GM12878 (cell line): ENCODE results near the gene SCN3B. TPM values are rescaled to one million over a fixed set of nuclear protein-coding genes. Genes with fewer than 3 reads are reported as not detected.

Source experiments
- ATAC-seq: fragments of 200-7000 bp; cut with Tn5 transposase; 3 replicates; pipeline ENCODE4 v1.9.1; 2020; ENCODE audit warnings: mild to moderate bottlenecking, moderate library complexity
- BruUV-seq: library from RNA; stranded (reverse); fragments of 400-500 nt; replicated peaks from 2 replicates; lab custom pipeline; 2021; lab: Mats Ljungman, UMichigan
- CTCF ChIA-PET: fragments of 300-600 bp; sonication (Branson Sonifier 250); formaldehyde crosslinking; extraction: SDS; loops from one replicate; lab custom pipeline; 2021; ENCODE audit warnings: inconsistent platforms; lab: Yijun Ruan, JAX
- POLR2A ChIA-PET: fragments of 350-600 bp; formaldehyde crosslinking; extraction: SDS; loops from one replicate; lab custom pipeline; 2021; ENCODE audit warnings: inconsistent platforms; lab: Charles Lee
- RAD21 ChIA-PET: fragments of 300-600 bp; sonication (Branson Sonifier 250); formaldehyde crosslinking; loops from one replicate; lab custom pipeline; 2023; ENCODE audit warnings: antibody characterized with exemption; ENCODE audit not compliant: unreplicated experiment; lab: Charles Lee
- SMC1A ChIA-PET: fragments of 300-600 bp; sonication (Branson Sonifier 250); formaldehyde crosslinking; loops from one replicate; lab custom pipeline; 2023; ENCODE audit not compliant: unreplicated experiment, uncharacterized antibody; lab: Charles Lee
- DNase-seq: peaks from one replicate; pipeline ENCODE4 v3.0.0-alpha.2; 2011; ENCODE audit warnings: low read depth, low spot score
- FAIRE-seq: peaks from 3 replicates; lab custom pipeline; 2011; peaks lifted over from hg19 to GRCh38; lab: Jason Lieb, UNC
- H2AFZ ChIP-seq: 2 replicates; pipeline ENCODE4 v1.6.0; 2011; ENCODE audit warnings: low read depth, low read length, control low read depth; ENCODE audit not compliant: control insufficient read depth
- H3K27ac ChIP-seq: 2 replicates; pipeline ENCODE4 v1.5.1; 2011; ENCODE audit warnings: control low read depth; ENCODE audit not compliant: control insufficient read depth, insufficient read depth
- H3K27me3 ChIP-seq, 2 experiments: replicated peaks in 1 of 2; 2 replicates each; pipeline versions ENCODE4 v1.6.0 to v1.6.1; 2011; ENCODE audit warnings: low read length in 1 of 2; ENCODE audit not compliant: control insufficient read depth in 2 of 2, insufficient read depth in 2 of 2
- H3K36me3 ChIP-seq, 2 experiments: 2 replicates each; pipeline ENCODE4 v1.5.1; 2011; ENCODE audit warnings: low read length in 1 of 2; ENCODE audit not compliant: control insufficient read depth in 2 of 2, insufficient read depth in 2 of 2
- H3K4me1 ChIP-seq: 2 replicates; pipeline ENCODE4 v1.6.1; 2011; ENCODE audit warnings: mild to moderate bottlenecking, low read length, moderate library complexity, mixed read lengths; ENCODE audit not compliant: control insufficient read depth, insufficient read depth
- H3K4me2 ChIP-seq: 2 replicates; pipeline ENCODE4 v1.6.0; 2011; ENCODE audit warnings: control low read depth; ENCODE audit not compliant: control insufficient read depth, insufficient read depth
- H3K4me3 ChIP-seq: fragments of 200-600 bp; sonication (generic); 2 replicates; pipeline ENCODE4 v1.5.1; 2016
- H3K79me2 ChIP-seq: 2 replicates; pipeline ENCODE4 v1.6.0; 2011; ENCODE audit warnings: low read length; ENCODE audit not compliant: control insufficient read depth, insufficient read depth
- H3K9ac ChIP-seq: 2 replicates; pipeline ENCODE4 v1.8.0; 2011; ENCODE audit warnings: low read length, control low read depth, mixed read lengths; ENCODE audit not compliant: control insufficient read depth, insufficient read depth
- H3K9me3 ChIP-seq: replicated peaks from 3 replicates; pipeline ENCODE4 v1.5.1; 2011; ENCODE audit warnings: mild to moderate bottlenecking, low read length; ENCODE audit not compliant: control insufficient read depth, insufficient read depth
- H4K20me1 ChIP-seq: 2 replicates; pipeline ENCODE4 v1.6.0; 2011; ENCODE audit not compliant: control insufficient read depth, insufficient read depth
- CHD1 ChIP-seq: IDR thresholded peaks from 2 replicates; pipeline ENCODE4 v1.6.1; 2012; ENCODE audit warnings: low read depth, low read length, improper control_type of control experiment
- HCFC1 ChIP-seq: fragments of 150-350 bp; IDR thresholded peaks from 2 replicates; pipeline ENCODE4 v1.6.1; 2014; ENCODE audit warnings: low read length
- HDAC2 ChIP-seq: fragments of 200-600 bp; sonication (generic); IDR thresholded peaks from 2 replicates; pipeline ENCODE4 v1.6.1; 2017
- IKZF1 ChIP-seq: fragments of 450-650 bp; conservative IDR thresholded peaks from 2 replicates; pipeline ENCODE4 v1.6.1; 2017; ENCODE audit warnings: antibody characterized with exemption, mild to moderate bottlenecking
- MAX ChIP-seq: IDR thresholded peaks from 2 replicates; pipeline ENCODE4 v1.6.1; 2012; ENCODE audit warnings: low read depth, low read length, improper control_type of control experiment
- NKRF ChIP-seq: fragments of 450-650 bp; conservative IDR thresholded peaks from 2 replicates; pipeline ENCODE4 v1.6.1; 2017; ENCODE audit warnings: mild to moderate bottlenecking, moderate library complexity
- PRDM15 ChIP-seq: fragments of 450-650 bp; formaldehyde crosslinking; IDR thresholded peaks from 2 replicates; pipeline ENCODE4 v1.4.0; 2020; ENCODE audit warnings: mild to moderate bottlenecking, moderate library complexity
- RB1 ChIP-seq: fragments of 450-650 bp; formaldehyde crosslinking; IDR thresholded peaks from 2 replicates; pipeline ENCODE4 v1.6.1; 2017; ENCODE audit warnings: mild to moderate bottlenecking, borderline replicate concordance
- SMARCA5 ChIP-seq: fragments of 450-650 bp; IDR thresholded peaks from 2 replicates; pipeline ENCODE4 v1.6.1; 2017; ENCODE audit warnings: mild to moderate bottlenecking
- SRF ChIP-seq, 2 experiments: IDR thresholded peaks; 2 replicates each; pipeline ENCODE4 v1.6.1; 2011; ENCODE audit warnings: low read depth in 2 of 2, low read length in 2 of 2, mild to moderate bottlenecking in 1 of 2, moderate library complexity in 1 of 2
- TBL1XR1 ChIP-seq: IDR thresholded peaks from 2 replicates; pipeline ENCODE4 v1.6.1; 2012; ENCODE audit warnings: low read depth, low read length, improper control_type of control experiment
- TCF12 ChIP-seq: IDR thresholded peaks from 2 replicates; pipeline ENCODE4 v1.6.1; 2011; ENCODE audit warnings: low read depth, mild to moderate bottlenecking, low read length
- YBX1 ChIP-seq: fragments of 450-650 bp; IDR thresholded peaks from 2 replicates; pipeline ENCODE4 v1.6.1; 2016; ENCODE audit warnings: antibody characterized with exemption
- ZBTB33 ChIP-seq: fragments of 450-650 bp; IDR thresholded peaks from 2 replicates; pipeline ENCODE4 v1.6.1; 2017; ENCODE audit warnings: mild to moderate bottlenecking
- WGBS: methylation state at CpG from one replicate; pipeline ENCODE4 v1.1.6; 2016; ENCODE audit warnings: low lambda C conversion rate; ENCODE audit not compliant: insufficient replicate concordance, insufficient coverage; ENCODE audit errors: missing lambda C conversion rate; 5-methylcytosine and 5-hydroxymethylcytosine counted together
- in situ Hi-C: fragments of 300-500 bp; cut with MboI; formaldehyde crosslinking; loops from 9 replicates; pipeline ENCODE4 v1.14.3; 2018; ENCODE audit warnings: mixed read lengths
- intact Hi-C: fragments of 100-400 bp; cut with micrococcal nuclease; formaldehyde crosslinking; loops from one replicate; pipeline ENCODE4 v1.14.2; 2022; ENCODE audit not compliant: unreplicated experiment
- polyA plus RNA-seq, 11 experiments: library from polyadenylated mRNA; depleted of rRNA in 4 of 11; unstranded in 6 of 11; stranded (reverse) in 5 of 11; fragments of >200 nt; fragmentation: Nextera tagmentation in 4 of 11; fragmentation: Illumina TruSeq in 1 of 11; extraction: Ambion mirVana in 4 of 11; extraction: Trizol in 1 of 11; gene quantifications; 1 replicate in 1 of 11; 2 replicates in 10 of 11; pipeline versions ENCODE4 v1.2.1 to v1.2.3, GENCODE V29; 2011 to 2016; ENCODE audit warnings: inconsistent platforms in 2 of 11, missing spikeins in 2 of 11, low read depth in 1 of 11
- total RNA-seq, 4 experiments: library from RNA; depleted of rRNA in 3 of 4; stranded (reverse); fragments of >200 nt in 3 of 4; fragmentation: Illumina TruSeq in 1 of 4; extraction: Trizol in 1 of 4; gene quantifications; 2 replicates each; pipeline versions ENCODE4 v1.2.1 to v1.2.3, GENCODE V29; 2013 to 2021

Gene SCN3B
- total and polyA plus RNA-seq, 10 of the 15 experiments (the other 5 are each of a cell fraction or from before 2014, with no cell fraction given) = 0.01 to 0.12 (median 0.09) TPM; not detected in 7

- SMC1A ChIA-PET = no interaction called here
- in situ Hi-C loops (no loop called here), intact Hi-C loops (no loop called here)
- Histone ChIP-seq H3K9ac (no peak overlapping the region), H3K36me3 (peaks cover 8 to 11% of the 10 kb centered on the region in 2 experiments; a peak in 3 of 4 replicates), H3K4me1 (no peaks in the 10 kb centered on the region), H3K4me2 (no peak overlapping the region), H3K9me3 (no peaks in the 10 kb centered on the region), H3K27ac (no peak overlapping the region), H2AFZ (no peak overlapping the region), H4K20me1 (no peaks in the 10 kb centered on the region), H3K27me3 (no peaks in the 10 kb centered on the region), H3K79me2 (no peaks in the 10 kb centered on the region), H3K4me3 (no peak overlapping the region)
- POLR2A ChIA-PET = interaction anchor here (0.6 kb wide), 1 partner anchor 83 kb away, joined by 3 read pairs; no protein-coding TSS in a partner anchor
- no peak for ATAC-seq
- RAD21 ChIA-PET = no interaction called here
- BruUV-seq = no TSS peak
- CTCF ChIA-PET = interaction anchor here (1.0 to 1.1 kb wide), 2 partner anchors 14 to 36 kb away, joined by 3 read pairs; no protein-coding TSS in a partner anchor
- TF ChIP-seq HDAC2 = no peak
- no peak for TF ChIP-seq IKZF1
- no peak for TF ChIP-seq SMARCA5
- TF ChIP-seq SRF (IDR thresholded peaks at IDR 0.05; ENCODE audit: low read depth in 2 of 2, low read length in 2 of 2) = no peak
- TF ChIP-seq ZBTB33 = no peak
- no peak for TF ChIP-seq PRDM15
- TF ChIP-seq RB1 = no peak
- no peak for TF ChIP-seq NKRF
- no peak for TF ChIP-seq YBX1
- no peak for TF ChIP-seq MAX
- no peak for TF ChIP-seq TCF12
- TF ChIP-seq TBL1XR1 = no peak
- no peak for TF ChIP-seq CHD1
- no peak for TF ChIP-seq HCFC1
- WGBS = 76% methylated on average over 11 of the region's 11 CpGs
- no peak for FAIRE-seq
- no peak for DNase-seq
Measured at GRCh38 chr11:123616505-123617198, 37.8 kb downstream of the SCN3B start.
